ENCODE measurements around the gene TTC21A. TPM values are rescaled to one million over a fixed set of nuclear protein-coding genes. Genes with fewer than 3 reads are reported as not detected.

TTC21A gene
- total RNA-seq, 3 donors from 2014 or later, result 5.9 to 16.1 (median 13.1) TPM

- no peak for DNase-seq (ENCODE audit: low spot score in 2 of 2)
- intact Hi-C loops (cut with DNase I; ENCODE audit: low total_unique reads), result no loop called here
- Histone ChIP-seq H3K36me3 (peaks cover 2% of the 10 kb centered on the region), H3K4me1 (peaks cover 14 to 39% of the 10 kb centered on the region in 2 donors), H3K27me3 (no peaks in the 10 kb centered on the region), H3K9me3 (no peaks in the 10 kb centered on the region), H3K4me3 (peak overlapping the region in 2 of 3 donors; percentile 29 to 89), H3K27ac (peak overlapping the region; percentile 100)
- TF ChIP-seq CTCF (IDR thresholded peaks at IDR 0.05), result no peak
- no peak for TF ChIP-seq POLR2AphosphoS5 (IDR thresholded peaks at IDR 0.05)
- no peak for TF ChIP-seq POLR2A (IDR thresholded peaks at IDR 0.05)
Measured at GRCh38 chr3:39149059-39149455, 41.6 kb downstream of the TTC21A start.

GRCh38 chr3:39149498-39150147, 42.1 kb downstream of the TTC21A start:
- H3K36me3 ChIP-seq, result no peaks in the 10 kb centered on the region
- no peak for DNase-seq (ENCODE audit: low spot score in 2 of 2)
- peak overlapping the region; percentile 100 for H3K27ac ChIP-seq
- H3K4me1 ChIP-seq, result peaks cover 14 to 39% of the 10 kb centered on the region in 2 donors
- intact Hi-C loops (cut with DNase I; ENCODE audit: low total_unique reads), result loop anchor here (2.0 kb wide), 1 partner anchor 29 kb away; no protein-coding TSS in a partner anchor
- no peak for TF ChIP-seq CTCF (IDR thresholded peaks at IDR 0.05)
- no peak for TF ChIP-seq POLR2AphosphoS5 (IDR thresholded peaks at IDR 0.05)
- no peak for TF ChIP-seq POLR2A (IDR thresholded peaks at IDR 0.05)
- H3K27me3 ChIP-seq, result no peaks in the 10 kb centered on the region
- H3K9me3 ChIP-seq, result no peaks in the 10 kb centered on the region
- peak overlapping the region; percentile 89 to 99 (median 94) for H3K4me3 ChIP-seq

GRCh38 chr3:39150148-39150802, 42.8 kb downstream of the TTC21A start:
- H3K9me3 ChIP-seq, result no peaks in the 10 kb centered on the region
- H3K4me1 ChIP-seq, result peaks cover 14 to 39% of the 10 kb centered on the region in 2 donors
- H3K27ac ChIP-seq, result peak overlapping the region; percentile 100
- TF ChIP-seq POLR2A (IDR thresholded peaks at IDR 0.05) (no peak), CTCF (IDR thresholded peaks at IDR 0.05) (peak in 1 of 3 donors; percentile 16), POLR2AphosphoS5 (IDR thresholded peaks at IDR 0.05) (no peak)
- no peaks in the 10 kb centered on the region for H3K36me3 ChIP-seq
- DNase-seq (ENCODE audit: low spot score in 2 of 2), result peak in 1 of 2 donors; percentile 21
- H3K27me3 ChIP-seq, result no peaks in the 10 kb centered on the region
- H3K4me3 ChIP-seq, result peak overlapping the region; percentile 89 to 99 (median 94)
- intact Hi-C loops (cut with DNase I; ENCODE audit: low total_unique reads), result loop anchor here (2.0 kb wide), 1 partner anchor 29 kb away; no protein-coding TSS in a partner anchor

GRCh38 chr3:39150803-39151631, 43.5 kb downstream of the TTC21A start:
- no peaks in the 10 kb centered on the region for H3K36me3 ChIP-seq

More at GRCh38 chr3:39150803-39151631, 43.5 kb downstream of the TTC21A start:
- peak in 1 of 3 donors; percentile 67 for TF ChIP-seq POLR2AphosphoS5 (IDR thresholded peaks at IDR 0.05)
- no peak for TF ChIP-seq CTCF (IDR thresholded peaks at IDR 0.05)
- no peak for TF ChIP-seq POLR2A (IDR thresholded peaks at IDR 0.05)
- Histone ChIP-seq H3K9me3 (no peaks in the 10 kb centered on the region), H3K27me3 (no peaks in the 10 kb centered on the region), H3K4me3 (peak overlapping the region; percentile 89 to 99 (median 94)), H3K4me1 (peaks cover 14 to 39% of the 10 kb centered on the region in 2 donors), H3K27ac (peak overlapping the region; percentile 100)
- DNase-seq (ENCODE audit: low spot score in 2 of 2), result peak; percentile 87 to 88
- intact Hi-C loops (cut with DNase I; ENCODE audit: low total_unique reads), result loop anchor here (2.0 kb wide), 1 partner anchor 28 kb away; no protein-coding TSS in a partner anchor

Data from breast epithelium (tissue), 4 donors.